GM12891 (cell line): ENCODE data around the gene SREBF2.

Experiments
- PAX5 ChIP-seq: IDR thresholded peaks from 2 replicates; pipeline ENCODE4 v1.6.1; 2011; ENCODE audit warnings: low read length, moderate library complexity, mild to moderate bottlenecking; ENCODE audit not compliant: insufficient read depth, severe bottlenecking
- POLR2A ChIP-seq: IDR thresholded peaks from 2 replicates; pipeline ENCODE4 v1.6.1; 2011; ENCODE audit warnings: low read depth, low read length, control low read depth
- POLR2AphosphoS5 ChIP-seq: IDR thresholded peaks from 2 replicates; pipeline ENCODE4 v1.6.1; 2011; ENCODE audit warnings: low read depth, low read length, control low read depth
- POU2F2 ChIP-seq: IDR thresholded peaks from 2 replicates; pipeline ENCODE4 v1.6.1; 2011; ENCODE audit warnings: low read depth, mild to moderate bottlenecking, control low read depth, low read length, moderate library complexity
- SPI1 ChIP-seq: IDR thresholded peaks from 2 replicates; pipeline ENCODE4 v1.6.1; 2011; ENCODE audit warnings: low read depth, low read length, control low read depth
- TAF1 ChIP-seq: IDR thresholded peaks from 2 replicates; pipeline ENCODE4 v1.6.1; 2011; ENCODE audit warnings: low read depth, low read length, control low read depth

DNA sequence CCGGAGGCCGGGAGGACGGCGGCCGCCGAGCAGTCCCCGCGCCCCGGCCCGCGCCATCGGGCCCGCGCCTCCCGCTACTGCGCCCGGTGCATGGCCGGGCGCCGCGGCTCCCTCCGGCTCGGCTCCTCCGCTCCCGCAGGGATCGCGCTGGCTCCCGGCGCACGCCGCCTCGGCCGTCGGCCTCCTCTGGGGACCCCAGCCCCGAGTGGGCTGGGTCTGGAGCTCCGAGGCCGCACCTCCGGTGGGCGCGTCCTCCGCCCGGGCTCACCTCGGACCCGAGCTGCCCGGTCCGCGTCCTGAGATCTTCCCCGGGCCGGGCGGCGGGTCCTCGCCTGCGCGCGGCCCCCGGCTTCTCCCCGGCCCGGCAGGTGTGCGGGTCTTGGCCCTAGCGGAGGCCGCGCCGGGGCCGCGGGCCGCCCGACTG is 81.7 kb downstream of the SREBF2 start:
- TF ChIP-seq POLR2AphosphoS5 (no peak), POLR2A (no peak), SPI1 (no peak), TAF1 (no peak), PAX5 (no peak), POU2F2 (no peak)
